KOPT-K1 (cell line): Measurements from ENCODE around the gene FZD10.

ENCODE experiments used
- H3K27ac ChIP-seq: fragments of 200-600 bp; sonication (generic); 2 replicates; pipeline ENCODE4 v1.5.1; 2016; ENCODE audit warnings: antibody characterized with exemption, mild to moderate bottlenecking, low read depth, low read length; ENCODE audit not compliant: poor library complexity, severe bottlenecking
- H3K36me3 ChIP-seq: fragments of 200-600 bp; sonication (generic); 2 replicates; pipeline ENCODE4 v1.5.1; 2017; ENCODE audit warnings: antibody characterized with exemption, mild to moderate bottlenecking, low read length, moderate library complexity; ENCODE audit not compliant: insufficient read depth
- H3K9me3 ChIP-seq: fragments of 200-600 bp; sonication (generic); 2 replicates; pipeline ENCODE4 v1.5.1; 2017; ENCODE audit warnings: antibody characterized with exemption, low read length, mild to moderate bottlenecking; ENCODE audit not compliant: insufficient read depth, poor library complexity, severe bottlenecking

The FZD10 gene

GRCh38 chr12:130141105-130141504 lies 21.2 kb upstream of the FZD10 start:
- H3K9me3 ChIP-seq = no peaks in the 10 kb centered on the region
- no peak overlapping the region for H3K27ac ChIP-seq
- H3K36me3 ChIP-seq = no peaks in the 10 kb centered on the region

DNA sequence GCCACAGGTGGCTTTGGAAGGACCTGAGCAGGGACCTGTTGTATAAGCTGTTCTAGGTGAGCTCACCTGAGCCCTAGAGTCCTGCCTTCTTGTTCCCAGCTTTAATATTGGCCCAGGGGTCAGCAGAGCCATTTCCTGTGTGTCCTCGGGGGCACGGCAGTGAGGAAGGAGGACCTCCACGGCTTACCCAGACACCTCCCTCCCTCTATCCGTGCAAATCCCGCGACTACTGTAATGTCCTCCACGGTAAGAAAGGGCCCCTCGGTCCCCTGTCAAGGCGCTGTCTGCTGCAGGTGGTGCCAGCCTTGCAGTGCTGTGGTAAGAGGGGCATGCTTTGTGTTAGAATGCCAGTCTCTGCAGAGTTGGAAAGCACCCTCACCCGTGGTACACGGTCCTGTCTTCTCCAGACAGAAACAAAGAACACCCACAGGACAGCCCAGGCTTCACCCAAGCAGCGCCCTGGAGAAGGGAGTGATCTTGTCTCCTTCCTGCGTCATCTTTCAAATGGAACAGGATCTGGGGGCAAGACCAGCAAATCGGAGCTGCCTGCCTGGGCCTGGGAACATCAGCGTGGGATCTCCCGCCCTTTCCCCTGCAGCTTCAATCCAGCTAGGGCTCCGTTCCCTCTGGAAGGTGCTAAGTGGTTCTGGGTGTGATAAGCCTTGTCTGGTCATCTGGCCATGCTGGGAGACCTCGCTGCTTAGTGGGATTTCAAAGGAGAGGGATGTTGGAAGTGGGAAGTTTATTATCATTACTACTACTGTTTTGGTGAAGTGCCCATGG lies 20.2 kb upstream of the FZD10 start:
- H3K36me3 ChIP-seq = no peaks in the 10 kb centered on the region
- H3K9me3 ChIP-seq = no peaks in the 10 kb centered on the region

DNA sequence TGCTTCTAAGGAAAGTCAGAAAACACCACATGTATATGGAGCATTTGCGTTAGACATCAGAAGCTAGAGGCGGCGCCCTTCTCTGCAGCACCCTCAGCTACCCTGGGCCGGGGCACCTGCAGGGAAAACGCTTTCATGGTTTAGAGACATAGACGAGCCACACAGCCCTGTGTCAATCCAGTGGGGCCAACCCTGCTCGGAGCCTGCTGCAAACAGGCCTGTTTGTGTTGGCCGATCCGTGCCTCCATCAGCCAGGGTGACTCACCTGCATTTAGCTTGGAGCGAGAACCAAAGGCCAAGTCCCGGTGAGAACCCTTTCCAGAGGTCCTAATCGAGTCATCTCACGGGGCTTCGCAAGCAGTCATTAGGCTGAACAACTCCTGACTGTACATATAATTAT lies 19.5 kb upstream of the FZD10 start:
- Histone ChIP-seq H3K27ac (no peak overlapping the region), H3K9me3 (no peaks in the 10 kb centered on the region), H3K36me3 (no peaks in the 10 kb centered on the region)

More for the DNA sequence above, 20.2 kb upstream of the FZD10 start:
- no peak overlapping the region for H3K27ac ChIP-seq

DNA sequence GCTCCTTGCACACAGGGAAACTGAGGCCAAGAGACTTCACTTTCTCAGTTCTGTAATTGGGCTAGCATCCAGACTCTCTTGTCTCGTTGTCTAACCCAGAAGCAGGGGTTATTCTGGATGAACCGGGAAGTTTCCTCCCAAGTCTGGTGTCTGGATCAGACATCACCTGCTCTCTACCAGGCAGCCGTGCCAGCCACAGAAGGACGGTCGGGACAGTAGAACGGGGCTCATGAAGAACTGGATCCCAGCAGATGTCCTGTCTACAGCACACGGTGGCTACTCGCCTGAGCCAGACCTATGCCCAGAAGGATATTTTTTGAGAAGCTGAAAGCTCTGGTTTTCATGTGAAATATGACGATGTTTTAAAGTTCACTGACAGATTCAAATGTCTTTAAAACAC lies 19.1 kb upstream of the FZD10 start:
- no peaks in the 10 kb centered on the region for H3K9me3 ChIP-seq

GRCh38 chr12:130144256-130144655 lies 18.0 kb upstream of the FZD10 start:
- Histone ChIP-seq H3K27ac (no peak overlapping the region), H3K36me3 (no peaks in the 10 kb centered on the region), H3K9me3 (no peaks in the 10 kb centered on the region)

More for the DNA sequence above, 19.1 kb upstream of the FZD10 start:
- H3K27ac ChIP-seq = no peak overlapping the region
- H3K36me3 ChIP-seq = no peaks in the 10 kb centered on the region

DNA sequence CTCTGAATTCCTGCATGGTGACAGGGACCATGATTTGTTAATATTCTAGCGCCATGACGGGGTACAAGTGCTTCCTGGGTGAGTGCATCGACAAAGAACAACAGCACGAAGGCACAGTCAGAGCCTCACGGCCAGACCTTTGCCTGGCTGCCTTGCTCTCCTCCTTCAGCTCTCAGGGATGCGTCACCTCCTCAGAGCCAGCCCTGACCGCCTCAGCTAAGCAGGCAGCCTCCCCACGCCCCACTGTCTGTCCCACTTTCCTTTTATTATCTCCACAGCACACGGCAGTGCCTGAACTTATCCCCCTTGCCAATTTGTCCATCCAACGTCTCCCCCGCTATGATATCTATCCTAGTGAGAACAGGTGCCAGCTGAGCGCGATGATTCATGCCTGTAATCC lies 16.5 kb upstream of the FZD10 start:
- H3K36me3 ChIP-seq = no peaks in the 10 kb centered on the region
- no peak overlapping the region for H3K27ac ChIP-seq
- H3K9me3 ChIP-seq = no peaks in the 10 kb centered on the region

- H3K9me3 ChIP-seq = no peaks in the 10 kb centered on the region
- H3K36me3 ChIP-seq = no peaks in the 10 kb centered on the region
- H3K27ac ChIP-seq = no peak overlapping the region
Observed at GRCh38 chr12:130146176-130146931, 15.9 kb upstream of the FZD10 start.

DNA sequence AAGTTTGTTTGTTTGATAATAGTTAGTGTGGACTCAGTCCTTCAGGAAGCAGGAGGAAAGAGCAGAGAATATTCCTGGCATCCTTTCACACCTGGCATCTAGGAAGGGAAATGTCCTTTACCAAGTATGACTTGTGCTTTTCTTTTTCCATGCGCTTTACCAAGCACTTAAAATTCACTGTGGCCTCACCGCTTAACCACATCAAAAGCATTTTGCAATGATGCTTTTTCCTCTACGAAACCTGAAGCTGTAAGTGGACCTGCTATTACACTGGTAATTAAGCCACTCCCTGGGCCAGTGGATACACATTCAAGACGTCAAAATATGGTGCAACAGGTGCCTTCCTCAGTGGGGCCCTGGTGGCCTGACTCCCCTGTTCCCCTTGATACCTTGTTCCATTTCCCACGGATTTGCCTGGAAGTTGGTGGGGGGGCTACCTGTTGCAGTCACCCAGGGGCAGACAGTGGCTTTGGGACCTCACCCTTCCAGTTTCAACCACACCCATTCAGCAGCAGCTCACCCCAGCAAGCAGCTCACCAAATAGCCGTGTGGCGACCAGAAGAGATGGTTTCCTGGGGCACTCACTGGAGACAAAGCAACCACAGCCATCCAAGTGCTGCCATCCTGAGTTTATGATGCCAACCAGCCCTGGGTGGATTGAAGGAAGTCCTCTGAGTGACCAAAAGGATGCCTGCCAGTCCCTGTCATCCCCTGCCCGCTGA lies 14.2 kb upstream of the FZD10 start:
- no peaks in the 10 kb centered on the region for H3K9me3 ChIP-seq
- H3K27ac ChIP-seq = no peak overlapping the region
- H3K36me3 ChIP-seq = no peaks in the 10 kb centered on the region

- H3K27ac ChIP-seq = no peak overlapping the region
- no peaks in the 10 kb centered on the region for H3K9me3 ChIP-seq
- H3K36me3 ChIP-seq = no peaks in the 10 kb centered on the region
Observed at GRCh38 chr12:130151846-130152245, 10.4 kb upstream of the FZD10 start.

DNA sequence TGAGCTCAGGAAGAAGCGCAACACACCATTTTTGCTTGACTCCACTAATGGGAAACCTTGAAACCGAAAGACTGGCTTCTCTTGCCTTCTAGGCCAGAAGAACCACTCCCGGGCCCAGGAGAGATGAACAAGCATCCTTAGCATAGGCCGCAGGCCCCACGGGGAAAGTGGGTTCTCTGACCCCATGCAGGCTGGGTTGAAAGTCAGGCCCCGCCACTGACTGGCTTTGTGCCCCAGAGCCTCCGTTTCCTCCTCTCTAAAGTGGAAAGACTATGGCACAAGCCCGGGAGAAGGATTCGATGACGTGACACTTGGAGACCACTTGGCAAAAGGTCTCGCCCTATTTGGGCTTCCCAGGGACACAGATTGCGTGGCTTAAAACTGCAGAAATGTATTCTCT lies 9.9 kb upstream of the FZD10 start:
- H3K27ac ChIP-seq = no peak overlapping the region
- H3K36me3 ChIP-seq = no peaks in the 10 kb centered on the region
- H3K9me3 ChIP-seq = no peaks in the 10 kb centered on the region

DNA sequence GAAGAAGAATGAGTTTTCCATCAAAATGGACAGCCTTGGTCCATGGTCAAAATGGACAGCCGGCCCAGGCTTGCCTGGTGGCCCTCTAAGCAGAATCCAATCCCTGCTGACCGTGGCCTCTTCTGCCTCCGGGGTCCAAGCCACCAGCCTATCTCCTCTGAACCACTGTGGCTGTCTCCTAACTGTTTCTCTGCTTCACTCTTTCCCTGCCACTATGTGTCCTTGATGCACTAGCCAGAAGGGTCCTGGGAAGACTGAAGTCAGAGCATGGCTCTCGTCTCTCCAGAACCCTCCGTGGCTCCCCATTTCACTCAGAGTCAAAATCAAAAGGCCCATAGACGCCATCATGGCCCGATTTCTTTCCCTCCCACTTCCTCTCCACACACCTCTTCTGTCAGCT lies 8.5 kb upstream of the FZD10 start:
- no peaks in the 10 kb centered on the region for H3K36me3 ChIP-seq
- H3K9me3 ChIP-seq = no peaks in the 10 kb centered on the region
- no peak overlapping the region for H3K27ac ChIP-seq

DNA sequence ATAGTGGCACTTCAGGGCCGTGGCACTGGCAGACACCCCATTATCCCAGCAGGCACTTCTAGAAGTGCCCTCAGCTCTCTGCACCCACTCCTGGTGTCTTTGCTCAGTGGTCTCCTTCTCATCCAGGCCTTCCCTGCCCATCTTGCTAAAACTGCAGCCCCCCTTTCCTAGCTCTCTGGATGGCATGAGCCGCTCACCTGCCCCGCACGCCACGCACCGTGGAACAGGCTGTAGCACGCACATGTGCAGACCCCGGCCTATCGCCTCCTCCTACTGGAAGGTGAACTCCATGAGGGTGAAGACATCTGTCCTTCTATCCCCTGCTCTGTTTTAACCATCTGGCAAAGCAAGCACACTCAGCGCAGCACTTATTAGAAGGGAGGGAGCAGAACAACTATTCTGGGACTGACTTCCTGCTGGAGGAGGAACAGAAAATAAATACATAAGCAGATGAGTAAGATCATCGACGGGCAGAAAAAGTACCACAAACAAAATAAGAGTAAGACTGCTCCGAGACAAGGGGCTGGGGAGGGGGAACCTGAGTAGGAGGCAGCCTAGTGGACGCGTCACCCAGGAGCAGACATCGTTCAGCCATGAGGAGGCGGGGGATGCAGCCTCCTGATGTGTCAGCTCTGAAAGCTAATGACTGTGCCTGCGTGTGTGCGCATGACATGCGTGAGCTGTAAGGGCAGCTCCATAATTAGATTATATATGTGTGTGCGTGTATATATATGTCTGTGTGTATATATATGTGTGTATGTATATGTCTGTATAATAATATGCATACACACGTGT lies 7.8 kb upstream of the FZD10 start:
- no peak overlapping the region for H3K27ac ChIP-seq

GRCh38 chr12:130155416-130156073 lies 6.7 kb upstream of the FZD10 start:
- Histone ChIP-seq H3K9me3 (peaks cover 4% of the 10 kb centered on the region), H3K36me3 (no peaks in the 10 kb centered on the region), H3K27ac (no peak overlapping the region)

More for the DNA sequence above, 7.8 kb upstream of the FZD10 start:
- Histone ChIP-seq H3K9me3 (no peaks in the 10 kb centered on the region), H3K36me3 (no peaks in the 10 kb centered on the region)

- Histone ChIP-seq H3K36me3 (no peaks in the 10 kb centered on the region), H3K9me3 (peaks cover 9% of the 10 kb centered on the region), H3K27ac (no peak overlapping the region)
Observed at GRCh38 chr12:130156652-130157275, 5.5 kb upstream of the FZD10 start.
